ENCODE results near the gene CNTNAP4.

Gene CNTNAP4

DNA sequence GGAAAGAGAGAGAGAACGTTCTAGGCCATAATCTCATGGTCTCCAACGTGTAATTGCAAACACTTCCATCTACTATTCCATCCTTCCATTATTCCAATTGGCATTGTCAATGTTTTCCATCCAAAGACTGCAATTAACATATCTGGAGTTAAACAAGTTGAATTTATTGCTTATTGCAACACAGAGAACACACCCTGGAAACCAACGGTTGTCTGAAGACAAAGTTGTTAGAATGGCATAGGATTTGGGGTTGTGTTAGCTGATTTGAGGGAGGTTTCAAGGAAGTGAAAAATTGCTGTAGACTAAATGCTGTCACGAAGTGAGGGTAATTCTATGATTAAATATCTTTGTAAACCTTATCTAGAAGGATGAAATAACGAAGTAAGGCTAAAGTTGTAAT, 178.8 kb downstream of the CNTNAP4 start:
- H3K36me3 Mint-ChIP-seq (ENCODE audit: low read depth), result no peaks in the 10 kb centered on the region
- H3K4me3 Mint-ChIP-seq, result no peak overlapping the region
- H3K27me3 Mint-ChIP-seq (ENCODE audit: low read depth), result no peaks in the 10 kb centered on the region
- no peak overlapping the region for H3K27ac Mint-ChIP-seq
- no peaks in the 10 kb centered on the region for H3K4me1 Mint-ChIP-seq
- TF ChIP-seq, protein P1, sequence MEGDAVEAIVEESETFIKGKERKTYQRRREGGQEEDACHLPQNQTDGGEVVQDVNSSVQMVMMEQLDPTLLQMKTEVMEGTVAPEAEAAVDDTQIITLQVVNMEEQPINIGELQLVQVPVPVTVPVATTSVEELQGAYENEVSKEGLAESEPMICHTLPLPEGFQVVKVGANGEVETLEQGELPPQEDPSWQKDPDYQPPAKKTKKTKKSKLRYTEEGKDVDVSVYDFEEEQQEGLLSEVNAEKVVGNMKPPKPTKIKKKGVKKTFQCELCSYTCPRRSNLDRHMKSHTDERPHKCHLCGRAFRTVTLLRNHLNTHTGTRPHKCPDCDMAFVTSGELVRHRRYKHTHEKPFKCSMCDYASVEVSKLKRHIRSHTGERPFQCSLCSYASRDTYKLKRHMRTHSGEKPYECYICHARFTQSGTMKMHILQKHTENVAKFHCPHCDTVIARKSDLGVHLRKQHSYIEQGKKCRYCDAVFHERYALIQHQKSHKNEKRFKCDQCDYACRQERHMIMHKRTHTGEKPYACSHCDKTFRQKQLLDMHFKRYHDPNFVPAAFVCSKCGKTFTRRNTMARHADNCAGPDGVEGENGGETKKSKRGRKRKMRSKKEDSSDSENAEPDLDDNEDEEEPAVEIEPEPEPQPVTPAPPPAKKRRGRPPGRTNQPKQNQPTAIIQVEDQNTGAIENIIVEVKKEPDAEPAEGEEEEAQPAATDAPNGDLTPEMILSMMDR (IDR thresholded peaks at IDR 0.05; ENCODE audit: unreplicated experiment in 3 of 3), result no peak
- no peaks in the 10 kb centered on the region for H3K9me3 Mint-ChIP-seq

DNA sequence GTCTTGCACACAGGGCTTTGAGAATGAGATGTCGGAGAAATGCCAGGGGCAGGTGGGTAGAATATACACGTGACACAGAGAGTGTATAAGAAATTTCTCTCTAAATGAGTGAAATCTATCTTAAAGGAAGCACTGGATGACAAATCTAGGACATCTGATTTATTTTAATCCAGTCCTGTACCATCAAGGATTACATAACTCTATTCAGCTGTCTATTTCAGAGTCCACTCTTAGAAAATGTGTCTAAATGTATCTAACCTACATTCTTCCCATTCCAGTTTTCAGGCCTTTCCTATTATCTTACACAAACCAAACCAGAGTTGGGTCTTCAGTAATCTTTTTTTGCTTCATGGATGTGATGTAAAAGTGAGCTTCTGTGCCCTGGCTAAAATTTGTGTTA, 181.9 kb downstream of the CNTNAP4 start:
- no peaks in the 10 kb centered on the region for H3K4me1 Mint-ChIP-seq
- TF ChIP-seq, protein P1 (IDR thresholded peaks at IDR 0.05; ENCODE audit: unreplicated experiment in 3 of 3), result no peak
- H3K27me3 Mint-ChIP-seq (ENCODE audit: low read depth), result no peaks in the 10 kb centered on the region
- H3K4me3 Mint-ChIP-seq, result no peak overlapping the region
- no peak overlapping the region for H3K27ac Mint-ChIP-seq
- H3K9me3 Mint-ChIP-seq, result no peaks in the 10 kb centered on the region
- no peaks in the 10 kb centered on the region for H3K36me3 Mint-ChIP-seq (ENCODE audit: low read depth)

DNA sequence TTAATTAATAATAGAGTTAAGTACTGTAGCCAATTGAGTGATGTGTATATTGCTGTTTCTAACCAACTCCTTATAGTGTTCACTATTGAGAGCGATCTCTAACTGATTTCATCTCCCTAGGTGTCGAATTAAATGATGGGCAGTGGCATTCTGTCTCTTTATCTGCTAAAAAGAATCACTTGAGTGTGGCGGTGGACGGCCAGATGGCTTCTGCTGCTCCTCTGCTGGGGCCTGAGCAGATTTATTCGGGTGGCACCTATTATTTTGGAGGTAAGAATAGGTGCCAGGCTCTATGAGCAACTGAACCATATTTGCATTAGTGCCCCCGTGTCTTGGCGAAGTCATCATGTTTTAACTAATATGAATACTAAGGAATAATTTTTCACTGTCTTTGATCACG, 184.6 kb downstream of the CNTNAP4 start:
- Mint-ChIP-seq H3K27ac (no peak overlapping the region), H3K27me3 (ENCODE audit: low read depth) (no peaks in the 10 kb centered on the region), H3K36me3 (ENCODE audit: low read depth) (no peaks in the 10 kb centered on the region), H3K4me1 (no peaks in the 10 kb centered on the region), H3K4me3 (no peak overlapping the region), H3K9me3 (no peaks in the 10 kb centered on the region)
- TF ChIP-seq, protein P1 (IDR thresholded peaks at IDR 0.05; ENCODE audit: unreplicated experiment in 3 of 3), result no peak

DNA sequence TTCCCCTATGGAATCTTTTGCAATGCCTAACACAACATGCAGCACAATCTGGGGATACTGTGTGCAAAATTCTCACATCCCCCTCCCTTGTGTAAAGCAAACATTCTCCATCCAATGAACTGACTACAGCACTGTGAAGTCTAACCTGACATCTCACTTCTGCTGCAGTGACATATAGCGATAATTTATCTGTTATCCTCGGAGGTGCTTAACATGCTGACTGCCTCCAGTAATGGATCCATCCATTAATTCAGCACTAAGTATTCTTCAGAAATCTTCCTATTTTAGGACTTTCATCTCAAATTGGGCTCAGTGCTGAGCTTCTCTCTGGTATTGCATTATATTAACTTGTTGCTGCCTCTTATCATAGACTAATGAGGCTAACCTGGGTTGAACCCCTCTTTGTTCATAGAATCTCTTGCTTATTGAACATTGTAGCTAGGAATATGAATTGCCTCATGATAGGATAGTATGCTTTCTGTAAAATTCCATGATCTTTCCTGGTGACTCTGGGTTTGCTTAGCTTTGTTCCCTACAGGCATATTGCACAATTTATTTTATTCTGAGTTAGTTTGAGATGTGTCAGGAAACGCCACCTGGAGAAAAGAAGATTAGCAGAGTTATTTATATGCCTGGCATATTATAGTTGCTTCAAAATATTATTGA, 187.9 kb downstream of the CNTNAP4 start:
- no peaks in the 10 kb centered on the region for H3K36me3 Mint-ChIP-seq (ENCODE audit: low read depth)
- H3K4me3 Mint-ChIP-seq, result no peak overlapping the region
- no peaks in the 10 kb centered on the region for H3K27me3 Mint-ChIP-seq (ENCODE audit: low read depth)
- H3K27ac Mint-ChIP-seq, result no peak overlapping the region
- TF ChIP-seq, protein P1 (IDR thresholded peaks at IDR 0.05; ENCODE audit: unreplicated experiment in 3 of 3), result no peak
- no peaks in the 10 kb centered on the region for H3K4me1 Mint-ChIP-seq
- no peaks in the 10 kb centered on the region for H3K9me3 Mint-ChIP-seq

DNA sequence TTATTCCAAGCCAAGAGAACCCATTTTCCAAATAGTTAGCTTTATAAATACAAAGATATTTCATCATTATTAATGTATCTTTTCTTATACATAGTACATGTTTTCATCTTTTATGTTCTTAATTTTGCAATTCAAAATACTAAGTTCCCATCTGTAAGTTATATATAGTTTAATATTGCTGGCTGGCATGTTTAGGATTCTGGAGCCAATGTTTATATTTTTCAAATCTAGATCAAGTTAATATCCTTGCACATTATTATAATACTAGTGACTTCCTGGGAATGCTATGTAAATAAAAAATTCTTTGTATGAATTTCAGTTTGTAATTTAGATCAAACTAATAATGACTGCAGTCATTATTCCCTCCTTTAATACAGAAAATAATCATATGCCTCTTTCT, 189.7 kb downstream of the CNTNAP4 start:
- Mint-ChIP-seq H3K36me3 (ENCODE audit: low read depth) (no peaks in the 10 kb centered on the region), H3K27ac (no peak overlapping the region), H3K4me3 (no peak overlapping the region), H3K9me3 (no peaks in the 10 kb centered on the region), H3K27me3 (ENCODE audit: low read depth) (no peaks in the 10 kb centered on the region), H3K4me1 (no peaks in the 10 kb centered on the region)
- TF ChIP-seq, protein P1 (IDR thresholded peaks at IDR 0.05; ENCODE audit: unreplicated experiment in 3 of 3), result no peak

DNA sequence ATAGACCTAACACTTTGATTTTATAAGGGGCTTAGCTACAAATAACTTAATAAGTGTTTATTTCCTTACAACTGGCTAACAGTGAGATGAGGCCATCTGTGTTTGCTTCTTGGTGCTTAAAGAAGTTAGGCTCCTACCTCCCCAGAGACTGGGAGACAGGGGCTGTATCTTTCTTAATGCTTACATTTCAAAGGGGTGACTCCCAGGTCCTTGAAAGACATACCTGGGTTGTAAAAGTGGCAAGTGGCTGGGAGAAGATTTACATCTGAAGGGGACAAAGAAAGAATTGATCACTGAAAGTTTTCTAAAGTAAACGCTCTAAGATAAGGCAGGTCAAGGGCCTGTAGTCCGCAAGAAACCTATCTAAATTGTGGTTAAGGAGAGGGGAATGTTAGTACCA, 196.8 kb downstream of the CNTNAP4 start:
- Mint-ChIP-seq H3K36me3 (ENCODE audit: low read depth) (no peaks in the 10 kb centered on the region), H3K4me1 (no peaks in the 10 kb centered on the region), H3K4me3 (no peak overlapping the region), H3K27me3 (ENCODE audit: low read depth) (no peaks in the 10 kb centered on the region), H3K27ac (no peak overlapping the region), H3K9me3 (no peaks in the 10 kb centered on the region)
- TF ChIP-seq, protein P1 (IDR thresholded peaks at IDR 0.05; ENCODE audit: unreplicated experiment in 3 of 3), result no peak

All from nephron (organoid).